Measurements from ENCODE around the gene MARVELD1. TPM values are rescaled to one million over a fixed set of nuclear protein-coding genes. Genes with fewer than 3 reads are reported as not detected.

The MARVELD1 gene
- total RNA-seq, 1 donor from 2014 or later, result 21.2 TPM

DNA sequence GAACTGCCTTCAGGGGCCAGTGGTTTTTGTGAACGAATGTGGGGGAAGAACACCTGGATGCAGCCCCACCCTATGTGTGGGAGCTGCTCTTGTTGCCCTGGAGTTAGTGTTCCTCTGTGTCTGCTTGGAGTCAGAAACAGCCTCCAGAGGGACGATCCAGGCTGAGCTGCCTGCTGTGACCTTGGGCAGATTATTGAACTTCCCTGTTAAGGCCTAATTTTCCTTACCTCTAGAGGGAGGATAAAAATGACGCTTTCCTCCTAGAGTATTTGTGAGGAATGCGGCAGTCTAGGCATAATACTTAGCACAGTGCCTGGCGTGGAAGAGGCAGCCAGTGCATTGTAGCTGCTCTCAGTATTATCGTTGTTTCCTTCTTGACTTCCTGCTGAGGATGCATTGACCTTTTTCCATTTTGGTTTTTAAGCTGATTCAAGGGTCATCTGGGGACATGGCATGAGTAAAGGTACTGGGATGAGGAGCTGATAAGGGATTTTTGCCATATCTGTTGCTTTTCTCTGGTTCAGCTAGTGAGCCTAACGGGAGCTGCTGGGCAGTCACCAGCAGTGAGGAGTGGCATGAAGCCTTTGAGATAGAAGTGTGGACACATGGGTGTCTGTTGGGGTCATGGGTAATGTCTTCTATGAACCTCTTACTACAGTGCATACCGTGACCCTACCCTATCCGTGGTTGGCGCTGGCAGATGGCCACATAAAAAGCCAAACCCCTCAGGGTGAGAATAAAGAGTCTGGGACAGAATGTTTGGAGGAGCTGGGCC, 29.8 kb downstream of the MARVELD1 start:
- TF ChIP-seq CTCF (conservative IDR thresholded peaks at IDR 0.05; ENCODE audit: low read depth, low read length), result no peak
- no peak for DNase-seq (ENCODE audit: low read depth)
- H3K4me3 ChIP-seq (ENCODE audit: low read depth, low read length), result no peak overlapping the region

DNA sequence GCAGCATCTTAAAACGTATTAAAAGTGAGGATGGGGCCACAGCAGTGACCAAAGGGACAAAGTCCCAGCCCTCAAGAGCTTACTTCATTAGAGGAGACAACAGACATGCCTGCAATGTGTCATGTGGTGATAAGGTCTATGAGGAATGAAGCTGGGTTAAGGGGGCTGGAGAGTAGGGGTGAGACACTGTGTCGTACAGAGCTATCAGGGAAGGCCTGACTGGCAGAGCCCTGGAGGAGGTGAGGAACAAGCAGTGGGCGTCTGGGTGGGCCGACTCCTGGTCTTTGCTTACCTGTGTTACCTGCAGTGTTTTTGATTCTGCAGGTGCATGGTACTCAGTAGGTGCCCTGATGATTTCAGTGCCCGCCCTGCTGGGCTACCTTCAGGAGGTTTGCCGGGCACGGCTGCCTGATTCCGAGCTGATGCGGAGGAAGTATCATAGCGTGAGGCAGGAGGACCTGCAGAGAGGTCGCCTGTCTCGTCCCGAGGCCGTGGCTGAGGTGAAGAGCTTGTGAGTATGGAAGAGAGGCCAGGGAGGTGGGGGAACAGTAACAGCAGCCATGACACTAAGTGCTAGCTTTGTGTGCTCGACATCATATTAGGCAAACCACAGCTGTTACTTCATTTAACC, 31.0 kb downstream of the MARVELD1 start:
- no peak for DNase-seq (ENCODE audit: low read depth)
- H3K4me3 ChIP-seq (ENCODE audit: low read depth, low read length), result no peak overlapping the region
- TF ChIP-seq CTCF (conservative IDR thresholded peaks at IDR 0.05; ENCODE audit: low read depth, low read length), result no peak

DNA sequence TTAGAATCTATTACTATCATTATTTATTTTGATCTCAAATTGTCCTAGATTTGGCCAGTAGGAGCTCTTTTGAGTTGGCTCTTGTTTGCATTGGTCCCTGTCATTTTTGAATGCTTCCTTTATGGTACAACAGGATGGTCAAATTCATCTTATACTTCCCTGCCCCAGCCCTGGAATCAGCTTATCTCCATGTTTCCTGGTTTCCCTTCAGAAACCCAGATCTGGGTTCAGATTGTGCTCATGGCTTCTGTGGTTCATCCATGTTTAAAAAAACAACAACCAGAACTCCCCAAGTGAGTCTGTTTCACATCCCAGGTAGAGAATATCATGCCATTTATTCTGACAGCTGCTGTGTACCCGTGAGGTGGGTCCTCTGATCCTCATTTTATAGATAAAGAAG, 34.0 kb downstream of the MARVELD1 start:
- DNase-seq (ENCODE audit: low read depth), result no peak
- no peak for TF ChIP-seq CTCF (conservative IDR thresholded peaks at IDR 0.05; ENCODE audit: low read depth, low read length)
- H3K4me3 ChIP-seq (ENCODE audit: low read depth, low read length), result no peak overlapping the region

DNA sequence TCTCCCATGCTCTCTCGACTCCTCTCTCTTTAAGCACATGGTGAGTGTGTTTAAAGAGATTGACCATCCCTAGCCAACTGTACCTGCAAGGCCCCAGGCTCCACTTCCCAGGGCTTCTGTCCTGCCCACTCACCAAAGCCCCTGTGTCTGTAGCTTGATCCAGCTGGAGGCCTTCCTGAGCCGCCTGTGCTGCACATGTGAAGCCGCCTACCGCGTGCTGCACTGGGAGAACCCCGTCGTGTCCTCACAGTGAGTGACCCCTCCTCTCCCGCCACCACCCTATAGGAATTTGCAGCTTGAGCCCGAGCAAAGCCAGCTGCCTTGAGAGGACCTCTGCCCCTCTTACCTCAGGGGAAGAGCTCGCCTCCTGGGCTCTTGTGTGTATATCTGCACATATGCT, 34.6 kb downstream of the MARVELD1 start:
- DNase-seq (ENCODE audit: low read depth), result no peak
- no peak for TF ChIP-seq CTCF (conservative IDR thresholded peaks at IDR 0.05; ENCODE audit: low read depth, low read length)
- H3K4me3 ChIP-seq (ENCODE audit: low read depth, low read length), result no peak overlapping the region

DNA sequence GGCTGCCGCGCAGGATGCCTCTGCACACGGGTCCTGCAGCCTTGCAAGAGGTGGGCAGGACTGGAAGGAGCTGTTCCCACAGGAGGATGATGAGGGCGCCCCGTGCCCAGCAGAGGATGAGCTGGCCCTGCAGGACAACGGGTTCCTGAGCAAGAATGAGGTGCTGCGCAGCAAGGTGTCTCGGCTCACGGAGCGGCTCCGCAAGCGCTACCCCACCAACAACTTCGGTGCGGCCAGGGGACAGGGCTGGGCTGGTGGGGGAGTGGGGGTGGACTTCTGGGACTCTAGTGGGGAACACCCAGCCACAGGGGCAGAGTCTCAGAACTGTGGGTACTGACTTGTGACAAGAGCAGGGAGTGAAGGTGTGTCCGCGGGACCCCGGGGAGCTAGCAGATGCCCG, 39.4 kb downstream of the MARVELD1 start:
- TF ChIP-seq CTCF (conservative IDR thresholded peaks at IDR 0.05; ENCODE audit: low read depth, low read length), result no peak
- no peak for DNase-seq (ENCODE audit: low read depth)
- no peak overlapping the region for H3K4me3 ChIP-seq (ENCODE audit: low read depth, low read length)

DNA sequence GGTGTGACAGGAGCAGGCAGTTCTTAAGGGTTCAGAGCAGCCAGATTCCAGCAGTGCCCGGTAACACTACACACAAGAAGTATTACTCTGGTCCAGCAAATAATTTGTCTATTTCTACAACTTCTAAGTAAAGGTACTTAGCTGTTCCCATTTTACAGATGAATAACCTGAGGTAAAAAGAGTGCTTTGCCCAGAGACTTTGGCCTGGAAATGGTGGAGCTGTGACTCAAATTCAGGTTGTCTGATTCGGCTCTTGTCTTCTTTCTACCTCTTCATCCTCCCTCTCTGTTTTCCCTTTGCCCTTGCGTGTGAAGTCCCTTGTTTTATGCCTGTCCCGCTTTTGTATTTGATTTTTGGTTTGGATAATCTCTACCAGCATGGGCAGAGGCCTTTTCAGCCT, 41.2 kb downstream of the MARVELD1 start:
- TF ChIP-seq CTCF (conservative IDR thresholded peaks at IDR 0.05; ENCODE audit: low read depth, low read length), result no peak
- no peak overlapping the region for H3K4me3 ChIP-seq (ENCODE audit: low read depth, low read length)
- no peak for DNase-seq (ENCODE audit: low read depth)

- H3K4me3 ChIP-seq (ENCODE audit: low read depth, low read length), result no peak overlapping the region
- no peak for TF ChIP-seq CTCF (conservative IDR thresholded peaks at IDR 0.05; ENCODE audit: low read depth, low read length)
- no peak for DNase-seq (ENCODE audit: low read depth)
These were observed 42.2 kb downstream of the MARVELD1 start for GRCh38 chr10:97755718-97756117.

Measured in epithelial cell of proximal tubule (primary cell).